Smooth muscle cell (in vitro differentiated cells): ENCODE data around the gene COL4A1. TPM values are rescaled to one million over a fixed set of nuclear protein-coding genes. Genes with fewer than 3 reads are reported as not detected.

Experiments used
- DNase-seq: peaks from one replicate; lab custom pipeline; 2025; ENCODE audit not compliant: unreplicated experiment; lab: John Stamatoyannopoulos, UW
- H2AFZ ChIP-seq: fragments of 200-600 bp; sonication (generic); 2 replicates; pipeline ENCODE4 v1.6.0; 2016; ENCODE audit warnings: antibody characterized with exemption, low read depth, mild to moderate bottlenecking
- H3F3A ChIP-seq: fragments of 200-600 bp; sonication (generic); 2 replicates; pipeline ENCODE4 v1.6.0; 2017; ENCODE audit warnings: antibody characterized with exemption, low read depth
- H3K27ac ChIP-seq: fragments of 200-600 bp; sonication (generic); 2 replicates; pipeline ENCODE4 v1.5.1; 2016; ENCODE audit warnings: low read depth, mild to moderate bottlenecking
- H3K27me3 ChIP-seq: fragments of 200-600 bp; sonication (generic); 2 replicates; pipeline ENCODE4 v1.6.1; 2016; ENCODE audit warnings: low read depth, mild to moderate bottlenecking
- H3K36me3 ChIP-seq: fragments of 200-600 bp; sonication (generic); 2 replicates; pipeline ENCODE4 v1.5.1; 2016; ENCODE audit warnings: low read depth
- H3K4me1 ChIP-seq: fragments of 200-600 bp; sonication (generic); 2 replicates; pipeline ENCODE4 v1.5.1; 2016; ENCODE audit warnings: low read depth
- H3K4me2 ChIP-seq: fragments of 200-600 bp; sonication (generic); 2 replicates; pipeline ENCODE4 v1.6.0; 2016; ENCODE audit warnings: mild to moderate bottlenecking
- H3K4me3 ChIP-seq: fragments of 200-600 bp; sonication (generic); 2 replicates; pipeline ENCODE4 v1.5.1; 2016; ENCODE audit warnings: mild to moderate bottlenecking
- H3K79me2 ChIP-seq: fragments of 200-600 bp; sonication (generic); 2 replicates; pipeline ENCODE4 v1.6.0; 2016; ENCODE audit warnings: low read depth, mild to moderate bottlenecking
- H3K9ac ChIP-seq: fragments of 200-600 bp; sonication (generic); 2 replicates; pipeline ENCODE4 v1.6.0; 2016; ENCODE audit warnings: low read depth
- H3K9me3 ChIP-seq: fragments of 200-600 bp; sonication (generic); replicated peaks from 2 replicates; pipeline ENCODE4 v1.5.1; 2016; ENCODE audit warnings: low read depth
- H4K20me1 ChIP-seq: fragments of 200-600 bp; sonication (generic); 2 replicates; pipeline ENCODE4 v1.6.0; 2016; ENCODE audit warnings: low read depth
- WGBS: methylation state at CpG from one replicate; pipeline ENCODE4 v1.1.7; 2016; ENCODE audit warnings: low lambda C conversion rate; 5-methylcytosine and 5-hydroxymethylcytosine counted together
- polyA plus RNA-seq: library from polyadenylated mRNA; unstranded; fragments of >200 nt; fragmentation: Nextera tagmentation; extraction: Ambion mirVana; gene quantifications from 2 replicates; pipeline ENCODE4 v1.2.1, GENCODE V29; 2016
- total RNA-seq: library from RNA; depleted of rRNA; stranded (reverse); fragments of >200 nt; gene quantifications from 2 replicates; pipeline ENCODE4 v1.2.3, GENCODE V29; 2014
- TF ChIP-seq, protein P1 (sequence below): fragments of 200-600 bp; sonication (generic); IDR thresholded peaks from 2 replicates; pipeline ENCODE4 v1.5.1; 2017; ENCODE audit warnings: borderline replicate concordance, mild to moderate bottlenecking, antibody characterized with exemption; ENCODE audit not compliant: insufficient read depth, poor library complexity, severe bottlenecking

The COL4A1 gene
- total and polyA plus RNA-seq, 2 experiments from 2014 or later: 2,409 to 4,372 TPM

DNA sequence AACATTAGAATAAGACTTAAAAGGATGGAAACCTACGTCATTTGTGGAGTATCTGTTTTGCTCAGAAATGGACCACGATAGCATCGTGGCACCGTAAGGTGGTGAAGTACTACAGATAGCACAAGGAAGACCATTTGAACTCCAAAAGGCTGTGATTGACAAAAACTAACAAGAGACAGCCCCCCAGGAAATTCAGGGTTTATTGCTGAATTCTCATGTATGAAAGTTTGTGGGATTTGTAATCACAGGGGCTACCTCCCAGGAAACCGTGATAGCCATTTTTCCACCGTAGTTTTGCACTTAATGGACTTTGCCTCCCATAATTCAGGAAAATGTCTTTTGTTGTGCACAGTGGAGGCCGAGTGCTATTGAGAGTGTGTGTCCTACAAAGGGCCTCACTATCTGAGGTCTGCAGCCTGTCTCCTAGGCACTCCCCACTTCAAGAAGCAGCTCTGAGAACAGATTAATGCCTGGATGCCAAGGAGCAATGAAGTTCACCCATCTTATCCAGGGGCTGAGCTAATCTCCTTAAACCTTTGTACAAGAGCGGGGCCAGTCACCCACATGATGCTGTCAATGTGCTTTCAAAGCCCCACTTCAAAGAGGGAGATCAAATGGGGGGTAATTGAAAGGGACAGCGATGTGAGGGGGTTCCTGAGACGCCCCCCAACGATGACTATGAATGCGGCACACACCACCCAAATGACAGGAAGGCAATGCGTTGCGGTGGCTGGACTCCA, 182.6 kb downstream of the COL4A1 start:
- WGBS: 91% methylated on average over 14 of the region's 14 CpGs
- TF ChIP-seq, protein P1, sequence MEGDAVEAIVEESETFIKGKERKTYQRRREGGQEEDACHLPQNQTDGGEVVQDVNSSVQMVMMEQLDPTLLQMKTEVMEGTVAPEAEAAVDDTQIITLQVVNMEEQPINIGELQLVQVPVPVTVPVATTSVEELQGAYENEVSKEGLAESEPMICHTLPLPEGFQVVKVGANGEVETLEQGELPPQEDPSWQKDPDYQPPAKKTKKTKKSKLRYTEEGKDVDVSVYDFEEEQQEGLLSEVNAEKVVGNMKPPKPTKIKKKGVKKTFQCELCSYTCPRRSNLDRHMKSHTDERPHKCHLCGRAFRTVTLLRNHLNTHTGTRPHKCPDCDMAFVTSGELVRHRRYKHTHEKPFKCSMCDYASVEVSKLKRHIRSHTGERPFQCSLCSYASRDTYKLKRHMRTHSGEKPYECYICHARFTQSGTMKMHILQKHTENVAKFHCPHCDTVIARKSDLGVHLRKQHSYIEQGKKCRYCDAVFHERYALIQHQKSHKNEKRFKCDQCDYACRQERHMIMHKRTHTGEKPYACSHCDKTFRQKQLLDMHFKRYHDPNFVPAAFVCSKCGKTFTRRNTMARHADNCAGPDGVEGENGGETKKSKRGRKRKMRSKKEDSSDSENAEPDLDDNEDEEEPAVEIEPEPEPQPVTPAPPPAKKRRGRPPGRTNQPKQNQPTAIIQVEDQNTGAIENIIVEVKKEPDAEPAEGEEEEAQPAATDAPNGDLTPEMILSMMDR: no peak
- peaks cover 41% of the 10 kb centered on the region for H3K4me1 ChIP-seq
- no peak overlapping the region for H3K4me3 ChIP-seq
- no peaks in the 10 kb centered on the region for H3K27me3 ChIP-seq
- H3K79me2 ChIP-seq: no peaks in the 10 kb centered on the region
- no peaks in the 10 kb centered on the region for H3K36me3 ChIP-seq
- H3K9ac ChIP-seq: no peak overlapping the region
- H3K27ac ChIP-seq: peak overlapping the region; percentile 63
- peak overlapping the region; percentile 41 for H3K4me2 ChIP-seq
- H3F3A ChIP-seq: no peaks in the 10 kb centered on the region
- H2AFZ ChIP-seq: no peak overlapping the region
- no peak for DNase-seq
- H3K9me3 ChIP-seq: no peaks in the 10 kb centered on the region
- H4K20me1 ChIP-seq: no peaks in the 10 kb centered on the region

DNA sequence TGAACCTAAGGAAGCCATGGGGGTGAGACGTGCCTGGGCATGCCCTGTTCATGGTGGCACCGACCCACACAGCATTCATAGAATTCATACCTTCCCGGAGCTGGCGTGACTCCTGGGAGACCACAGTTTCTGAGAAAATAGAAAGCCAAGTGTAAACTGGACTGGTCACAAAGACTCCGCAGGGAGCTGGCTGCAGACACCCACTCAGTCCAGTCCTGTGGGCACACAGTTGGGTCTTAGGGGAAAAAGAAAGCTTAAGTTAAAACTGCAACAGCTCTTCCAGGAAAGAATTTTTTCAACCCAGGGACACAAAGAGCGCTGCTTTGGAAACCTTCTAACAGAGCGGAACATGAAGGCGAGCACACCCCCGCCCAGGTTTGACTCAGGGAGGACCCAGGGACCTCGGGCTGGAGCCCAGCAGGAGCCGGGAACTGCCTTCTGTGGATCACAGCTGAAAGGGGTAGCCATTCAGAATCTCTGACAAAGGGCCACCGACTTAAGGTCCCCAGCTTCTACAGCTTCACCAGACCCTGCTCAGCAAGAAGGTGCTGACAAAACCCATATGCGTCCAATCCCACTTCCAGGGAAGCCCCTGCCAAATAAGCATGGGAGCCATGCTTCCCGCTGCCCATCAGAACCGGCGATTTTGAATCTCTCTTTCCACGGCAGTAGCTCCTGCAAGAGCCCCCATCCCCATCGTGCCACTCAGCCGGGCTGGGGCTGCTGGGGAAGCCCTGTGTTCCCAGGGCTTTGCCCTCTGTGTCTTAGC, 183.7 kb downstream of the COL4A1 start:
- Histone ChIP-seq H3K4me1 (peaks cover 41% of the 10 kb centered on the region), H3K4me3 (no peak overlapping the region), H3K4me2 (peak overlapping the region; percentile 40), H3K27ac (peak overlapping the region; percentile 63), H3K9ac (peak overlapping the region; percentile 59), H2AFZ (no peak overlapping the region), H3K9me3 (no peaks in the 10 kb centered on the region), H4K20me1 (no peaks in the 10 kb centered on the region), H3K36me3 (no peaks in the 10 kb centered on the region), H3K27me3 (no peaks in the 10 kb centered on the region), H3F3A (no peaks in the 10 kb centered on the region), H3K79me2 (no peaks in the 10 kb centered on the region)
- TF ChIP-seq, protein P1: no peak
- 83% methylated on average over 19 of the region's 19 CpGs for WGBS
- DNase-seq: no peak

DNA sequence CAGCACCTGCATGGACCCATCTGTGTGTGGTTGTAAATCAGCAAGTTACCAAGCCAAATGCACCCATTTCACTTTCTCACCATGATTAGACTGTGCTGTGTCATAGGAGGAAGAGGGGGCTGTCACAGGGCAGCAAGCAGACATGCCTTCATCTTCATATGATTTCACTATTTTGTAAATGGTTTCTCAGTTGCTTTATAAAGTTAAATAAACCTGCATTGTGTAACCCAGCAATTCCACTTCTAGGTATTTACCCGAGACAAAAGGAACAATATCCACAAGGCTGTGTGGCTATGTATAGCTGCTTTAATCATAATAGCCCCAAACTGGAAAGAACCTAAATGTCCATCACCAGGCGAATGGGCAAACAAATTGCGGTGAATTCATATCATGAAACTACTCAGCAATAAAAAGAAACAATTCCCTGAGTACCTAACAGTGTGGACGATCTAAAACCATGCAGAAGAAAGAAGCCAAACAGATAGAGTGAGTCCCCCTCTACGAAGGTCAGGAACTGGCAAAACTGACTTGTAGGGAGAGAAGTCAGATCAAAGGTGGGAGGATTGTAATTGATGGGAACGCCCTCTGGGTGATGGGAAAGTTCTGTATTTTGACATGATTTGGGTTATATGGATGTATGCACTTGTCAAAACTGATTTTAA, 185.4 kb downstream of the COL4A1 start:
- Histone ChIP-seq H3K9me3 (no peaks in the 10 kb centered on the region), H3K4me3 (no peak overlapping the region), H2AFZ (no peak overlapping the region), H3K27me3 (no peaks in the 10 kb centered on the region), H3K4me1 (peaks cover 29% of the 10 kb centered on the region), H3K4me2 (no peak overlapping the region), H3K9ac (no peak overlapping the region), H3K36me3 (no peaks in the 10 kb centered on the region), H3K27ac (no peak overlapping the region), H3K79me2 (no peaks in the 10 kb centered on the region), H4K20me1 (no peaks in the 10 kb centered on the region), H3F3A (no peaks in the 10 kb centered on the region)
- DNase-seq: no peak
- 90% methylated on average over 6 of the region's 6 CpGs for WGBS
- TF ChIP-seq, protein P1: no peak
